ENCODE data around the gene FAAH. TPM values are rescaled to one million over a fixed set of nuclear protein-coding genes. Genes with fewer than 3 reads are reported as not detected.
"Not testable (repeated sequence)": the region's sequence is repeated elsewhere in the genome, so short reads cannot be mapped to it uniquely, and the experiment has no call there.

The FAAH gene
- 36.6 and 38.6 TPM in 2 replicates for total RNA-seq
- long read RNA-seq, partial matches to known transcripts: 1 of 1 reads
- long read RNA-seq, other reads (novel, unspliced or antisense): 0 of 1 reads

- peak within 1 kb of the TSS; percentile 87 for H3K27ac Mint-ChIP-seq
- DNase-seq (ENCODE audit: low spot score, unreplicated experiment): peak; percentile 58
These were observed at the start of gene FAAH for GRCh38 chr1:46394108-46394871. Gene FAAH, plus strand, starts transcription at chr1:46394317. Its CDS starts 32 bp downstream, at chr1:46394349.

GRCh38 chr1:46344481-46344880, 49.6 kb upstream of the FAAH start:
- Mint-ChIP-seq H3K4me3 (ENCODE audit: low read depth) (no peak overlapping the region), H3K27ac (no peak overlapping the region), H3K4me1 (ENCODE audit: low read depth) (peaks cover 23% of the 10 kb centered on the region), H3K9me3 (ENCODE audit: low read depth) (no peaks in the 10 kb centered on the region), H3K36me3 (ENCODE audit: insufficient read depth) (peaks cover 21% of the 10 kb centered on the region), H3K27me3 (no peaks in the 10 kb centered on the region)
- TF ChIP-seq CTCF (IDR thresholded peaks at IDR 0.05; ENCODE audit: unreplicated experiment): no peak
- no peak for DNase-seq (ENCODE audit: low spot score, unreplicated experiment)

More at GRCh38 chr1:46394108-46394871, at the start of gene FAAH:
- TF ChIP-seq CTCF (IDR thresholded peaks at IDR 0.05; ENCODE audit: unreplicated experiment): no peak
- H3K4me1 Mint-ChIP-seq (ENCODE audit: low read depth): peaks cover 27% of the 10 kb centered on the region
- peak within 1 kb of the TSS; percentile 83 for H3K4me3 Mint-ChIP-seq (ENCODE audit: low read depth)
- H3K9me3 Mint-ChIP-seq (ENCODE audit: low read depth): peaks cover 12% of the 10 kb centered on the region
- H3K27me3 Mint-ChIP-seq: peaks cover 35% of the 10 kb centered on the region
- H3K36me3 Mint-ChIP-seq (ENCODE audit: insufficient read depth): peaks cover 3% of the 10 kb centered on the region

GRCh38 chr1:46345281-46345680, 48.8 kb upstream of the FAAH start:
- H3K4me3 Mint-ChIP-seq (ENCODE audit: low read depth): no peak overlapping the region
- TF ChIP-seq CTCF (IDR thresholded peaks at IDR 0.05; ENCODE audit: unreplicated experiment): no peak
- peaks cover 20% of the 10 kb centered on the region for H3K4me1 Mint-ChIP-seq (ENCODE audit: low read depth)
- H3K36me3 Mint-ChIP-seq (ENCODE audit: insufficient read depth): peaks cover 27% of the 10 kb centered on the region
- no peaks in the 10 kb centered on the region for H3K27me3 Mint-ChIP-seq
- no peak overlapping the region for H3K27ac Mint-ChIP-seq
- no peaks in the 10 kb centered on the region for H3K9me3 Mint-ChIP-seq (ENCODE audit: low read depth)
- no peak for DNase-seq (ENCODE audit: low spot score, unreplicated experiment)

GRCh38 chr1:46352363-46352762, 41.8 kb upstream of the FAAH start:
- no peak overlapping the region for H3K4me3 Mint-ChIP-seq (ENCODE audit: low read depth)
- peaks cover 18% of the 10 kb centered on the region for H3K36me3 Mint-ChIP-seq (ENCODE audit: insufficient read depth)
- no peaks in the 10 kb centered on the region for H3K27me3 Mint-ChIP-seq
- DNase-seq (ENCODE audit: low spot score, unreplicated experiment): no peak
- no peak overlapping the region for H3K27ac Mint-ChIP-seq
- no peaks in the 10 kb centered on the region for H3K4me1 Mint-ChIP-seq (ENCODE audit: low read depth)
- no peaks in the 10 kb centered on the region for H3K9me3 Mint-ChIP-seq (ENCODE audit: low read depth)
- TF ChIP-seq CTCF (IDR thresholded peaks at IDR 0.05; ENCODE audit: unreplicated experiment): no peak

- not testable (repeated sequence) for H3K9me3 Mint-ChIP-seq (ENCODE audit: low read depth); H3K36me3 Mint-ChIP-seq (ENCODE audit: insufficient read depth); H3K4me1 Mint-ChIP-seq (ENCODE audit: low read depth); H3K27ac Mint-ChIP-seq; H3K27me3 Mint-ChIP-seq; H3K4me3 Mint-ChIP-seq (ENCODE audit: low read depth); DNase-seq (ENCODE audit: low spot score, unreplicated experiment)
These were observed 38.2 kb upstream of the FAAH start for GRCh38 chr1:46355920-46356319.

- Mint-ChIP-seq H3K36me3 (ENCODE audit: insufficient read depth) (peaks cover 5% of the 10 kb centered on the region), H3K4me1 (ENCODE audit: low read depth) (peaks cover 8% of the 10 kb centered on the region), H3K27ac (no peak overlapping the region), H3K9me3 (ENCODE audit: low read depth) (no peaks in the 10 kb centered on the region), H3K4me3 (ENCODE audit: low read depth) (no peak overlapping the region), H3K27me3 (no peaks in the 10 kb centered on the region)
- TF ChIP-seq CTCF (IDR thresholded peaks at IDR 0.05; ENCODE audit: unreplicated experiment): no peak
- no peak for DNase-seq (ENCODE audit: low spot score, unreplicated experiment)
These were observed 32.0 kb upstream of the FAAH start for GRCh38 chr1:46362158-46362557.
